Measurements from ENCODE around the gene LENG8. TPM values are rescaled to one million over a fixed set of nuclear protein-coding genes. Genes with fewer than 3 reads are reported as not detected.

The LENG8 gene
- total and polyA plus RNA-seq, 2 of the 13 experiments (the other 11 are each of a cell fraction or from before 2014, with no cell fraction given) = 14.3 to 41.9 TPM

GRCh38 chr19:54424201-54424600, 24.8 kb upstream of the LENG8 start (continued):
- no peak for TF ChIP-seq ZFP36 (IDR thresholded peaks at IDR 0.05; ENCODE audit: borderline replicate concordance, low read depth, low read length, partially characterized antibody)
- TF ChIP-seq ZNF691 (CRISPR knock-in tag; IDR thresholded peaks at IDR 0.05; ENCODE audit: borderline replicate concordance, low read depth) = no peak
- no peak for TF ChIP-seq ZNF619 (CRISPR knock-in tag; IDR thresholded peaks at IDR 0.05)
- TF ChIP-seq ETS1 (CRISPR knock-in tag; IDR thresholded peaks at IDR 0.05) = no peak
- no peak for TF ChIP-seq ZNF318 (CRISPR knock-in tag; IDR thresholded peaks at IDR 0.05)
- no peak for TF ChIP-seq DDIT3 (CRISPR knock-in tag; IDR thresholded peaks at IDR 0.05)
- TF ChIP-seq ZNF576 (CRISPR knock-in tag; IDR thresholded peaks at IDR 0.05) = no peak

All from HepG2 (cell line).